Neural progenitor cell (in vitro differentiated cells): Measurements from ENCODE around the gene PARK7.

Source experiments
- EZH2phosphoT487 ChIP-seq: fragments of 200-600 bp; sonication (generic); IDR thresholded peaks from 2 replicates; pipeline ENCODE4 v1.6.1; 2017; ENCODE audit warnings: antibody characterized with exemption
- TF ChIP-seq, protein P1 (sequence below): fragments of 200-600 bp; sonication (generic); IDR thresholded peaks from 2 replicates; pipeline ENCODE4 v1.5.1; 2017; ENCODE audit warnings: antibody characterized with exemption, mild to moderate bottlenecking

GRCh38 chr1:7932524-7933138, 28.9 kb upstream of the PARK7 start:
- TF ChIP-seq, protein P1, sequence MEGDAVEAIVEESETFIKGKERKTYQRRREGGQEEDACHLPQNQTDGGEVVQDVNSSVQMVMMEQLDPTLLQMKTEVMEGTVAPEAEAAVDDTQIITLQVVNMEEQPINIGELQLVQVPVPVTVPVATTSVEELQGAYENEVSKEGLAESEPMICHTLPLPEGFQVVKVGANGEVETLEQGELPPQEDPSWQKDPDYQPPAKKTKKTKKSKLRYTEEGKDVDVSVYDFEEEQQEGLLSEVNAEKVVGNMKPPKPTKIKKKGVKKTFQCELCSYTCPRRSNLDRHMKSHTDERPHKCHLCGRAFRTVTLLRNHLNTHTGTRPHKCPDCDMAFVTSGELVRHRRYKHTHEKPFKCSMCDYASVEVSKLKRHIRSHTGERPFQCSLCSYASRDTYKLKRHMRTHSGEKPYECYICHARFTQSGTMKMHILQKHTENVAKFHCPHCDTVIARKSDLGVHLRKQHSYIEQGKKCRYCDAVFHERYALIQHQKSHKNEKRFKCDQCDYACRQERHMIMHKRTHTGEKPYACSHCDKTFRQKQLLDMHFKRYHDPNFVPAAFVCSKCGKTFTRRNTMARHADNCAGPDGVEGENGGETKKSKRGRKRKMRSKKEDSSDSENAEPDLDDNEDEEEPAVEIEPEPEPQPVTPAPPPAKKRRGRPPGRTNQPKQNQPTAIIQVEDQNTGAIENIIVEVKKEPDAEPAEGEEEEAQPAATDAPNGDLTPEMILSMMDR = no peak
- no peak for TF ChIP-seq EZH2phosphoT487
